Ishikawa (cell line): Measurements from ENCODE around the gene KCNK5.

Experiments
- CEBPB ChIP-seq: IDR thresholded peaks from 2 replicates; pipeline ENCODE4 v1.6.1; 2012
- CREB1 ChIP-seq: IDR thresholded peaks from 2 replicates; pipeline ENCODE4 v1.6.1; 2012; ENCODE audit warnings: low read depth
- EGR1 ChIP-seq: IDR thresholded peaks from 2 replicates; pipeline ENCODE4 v1.6.1; 2012
- EP300 ChIP-seq: IDR thresholded peaks from 2 replicates; pipeline ENCODE4 v1.6.1; 2012; ENCODE audit warnings: borderline replicate concordance
- FOXM1 ChIP-seq: IDR thresholded peaks from 2 replicates; pipeline ENCODE4 v1.6.1; 2012; ENCODE audit warnings: low read depth, borderline replicate concordance
- MAX ChIP-seq: IDR thresholded peaks from 2 replicates; pipeline ENCODE4 v1.6.1; 2012
- NFIC ChIP-seq: IDR thresholded peaks from 2 replicates; pipeline ENCODE4 v1.6.1; 2012
- RAD21 ChIP-seq: IDR thresholded peaks from 2 replicates; pipeline ENCODE4 v1.6.1; 2012; ENCODE audit warnings: low read depth
- REST ChIP-seq: IDR thresholded peaks from 2 replicates; pipeline ENCODE4 v1.6.1; 2012; ENCODE audit warnings: low read depth, mild to moderate bottlenecking
- TAF1 ChIP-seq: IDR thresholded peaks from 2 replicates; pipeline ENCODE4 v1.6.1; 2012; ENCODE audit warnings: low read depth, mild to moderate bottlenecking
- TCF12 ChIP-seq: IDR thresholded peaks from 2 replicates; pipeline ENCODE4 v1.6.1; 2012; ENCODE audit warnings: low read depth
- TEAD4 ChIP-seq: IDR thresholded peaks from 2 replicates; pipeline ENCODE4 v1.6.1; 2012
- USF1 ChIP-seq: IDR thresholded peaks from 2 replicates; pipeline ENCODE4 v1.6.1; 2012
- YY1 ChIP-seq: IDR thresholded peaks from 2 replicates; pipeline ENCODE4 v1.6.1; 2012; ENCODE audit warnings: low read depth
- ZBTB7A ChIP-seq: IDR thresholded peaks from 2 replicates; pipeline ENCODE4 v1.6.1; 2012; ENCODE audit warnings: low read depth

KCNK5 gene

GRCh38 chr6:39260456-39260855, 31.2 kb upstream of the KCNK5 start:
- no peak for TF ChIP-seq NFIC
- TF ChIP-seq EGR1, result no peak
- TF ChIP-seq MAX, result no peak

- TF ChIP-seq EGR1 (no peak), TCF12 (no peak), TEAD4 (no peak), RAD21 (no peak), YY1 (no peak), CREB1 (no peak)
Measured at GRCh38 chr6:39256294-39256940, 27.1 kb upstream of the KCNK5 start.

- no peak for TF ChIP-seq CREB1
- TF ChIP-seq USF1, result no peak
- TF ChIP-seq TEAD4, result no peak
- TF ChIP-seq FOXM1, result no peak
Measured at GRCh38 chr6:39254999-39255535, 25.8 kb upstream of the KCNK5 start.

GRCh38 chr6:39251406-39251805, 22.1 kb upstream of the KCNK5 start:
- TF ChIP-seq USF1 (no peak), RAD21 (no peak), ZBTB7A (no peak)

- TF ChIP-seq TCF12 (no peak), USF1 (no peak), YY1 (no peak), EGR1 (no peak), EP300 (no peak), REST (no peak), ZBTB7A (no peak), TEAD4 (no peak), CEBPB (no peak), CREB1 (no peak), FOXM1 (no peak), RAD21 (no peak), MAX (no peak), TAF1 (no peak), NFIC (no peak)
Measured at GRCh38 chr6:39250507-39250906, 21.2 kb upstream of the KCNK5 start.

GRCh38 chr6:39249278-39249677, 20.0 kb upstream of the KCNK5 start:
- TF ChIP-seq EGR1 (no peak), USF1 (no peak)

- TF ChIP-seq FOXM1 (no peak), EGR1 (no peak), CEBPB (no peak), TAF1 (no peak), RAD21 (no peak), TCF12 (no peak), TEAD4 (no peak), MAX (no peak), EP300 (no peak)
Measured at GRCh38 chr6:39247667-39248194, 18.5 kb upstream of the KCNK5 start.

GRCh38 chr6:39243809-39244208, 14.5 kb upstream of the KCNK5 start:
- no peak for TF ChIP-seq TEAD4
- no peak for TF ChIP-seq EP300
- TF ChIP-seq YY1, result no peak
- no peak for TF ChIP-seq EGR1
- TF ChIP-seq RAD21, result no peak
- TF ChIP-seq TCF12, result no peak
- TF ChIP-seq USF1, result no peak
- no peak for TF ChIP-seq NFIC
- TF ChIP-seq REST, result no peak
- no peak for TF ChIP-seq CREB1
- TF ChIP-seq FOXM1, result no peak
- TF ChIP-seq CEBPB, result no peak
- no peak for TF ChIP-seq TAF1
- TF ChIP-seq ZBTB7A, result no peak
